Large intestine (tissue), 3 donors: ENCODE data around the gene TMEM147. TPM values are rescaled to one million over a fixed set of nuclear protein-coding genes. Genes with fewer than 3 reads are reported as not detected.
A peak's percentile ranks its signal among the peaks of the same experiment; 100 is the strongest.

Experiments
- DNase-seq, 2 donors: peaks; one replicate each; pipeline versions ENCODE4 v3.0.0 to v3.0.0-alpha.2; 2013
- H3K27ac ChIP-seq: one replicate; pipeline ENCODE4 v1.5.1; 2013; ENCODE audit warnings: low read length
- H3K27me3 ChIP-seq: 2 replicates; pipeline ENCODE4 v1.6.1; 2013; ENCODE audit warnings: low read length; ENCODE audit not compliant: control insufficient read depth, insufficient read depth
- H3K36me3 ChIP-seq: 2 replicates; pipeline ENCODE4 v1.6.1; 2013; ENCODE audit warnings: low read length; ENCODE audit not compliant: control insufficient read depth, insufficient read depth
- H3K4me1 ChIP-seq: one replicate; pipeline ENCODE4 v1.6.1; 2013; ENCODE audit warnings: low read length; ENCODE audit not compliant: control insufficient read depth, insufficient read depth
- H3K4me3 ChIP-seq: one replicate; pipeline ENCODE4 v1.5.1; 2013; ENCODE audit warnings: low read length
- H3K9me3 ChIP-seq: one replicate; pipeline ENCODE4 v1.6.1; 2013; ENCODE audit warnings: mild to moderate bottlenecking, low read depth, low read length, moderate library complexity; ENCODE audit not compliant: control insufficient read depth
- WGBS: methylation state at CpG from one replicate; pipeline ENCODE4 v1.1.5; 2013; ENCODE audit warnings: low lambda C conversion rate; ENCODE audit not compliant: insufficient coverage; 5-methylcytosine and 5-hydroxymethylcytosine counted together
- polyA plus RNA-seq: library from polyadenylated mRNA; unstranded; fragments of 120-200 nt; gene quantifications from one replicate; pipeline ENCODE4 v1.2.1, GENCODE V29; 2013

The TMEM147 gene
- polyA plus RNA-seq, 1 donor = 89.6 TPM

GRCh38 chr19:35533201-35533821 is 12.1 kb upstream of the TMEM147 start, which contains the start of gene GAPDHS:
GAPDHS (plus strand) TSS chr19:35533456; CDS start chr19:35533528, 72 bp downstream.
- Histone ChIP-seq H3K27me3 (peaks cover 42% of the 10 kb centered on the region), H3K4me3 (no peak within 1 kb of the TSS), H3K9me3 (peaks cover 5% of the 10 kb centered on the region), H3K36me3 (no peaks in the 10 kb centered on the region), H3K4me1 (peaks cover 3% of the 10 kb centered on the region), H3K27ac (no peak within 1 kb of the TSS)
- WGBS = no CpG with 5 or more reads among the region's 39 CpGs
- DNase-seq = no peak

DNA sequence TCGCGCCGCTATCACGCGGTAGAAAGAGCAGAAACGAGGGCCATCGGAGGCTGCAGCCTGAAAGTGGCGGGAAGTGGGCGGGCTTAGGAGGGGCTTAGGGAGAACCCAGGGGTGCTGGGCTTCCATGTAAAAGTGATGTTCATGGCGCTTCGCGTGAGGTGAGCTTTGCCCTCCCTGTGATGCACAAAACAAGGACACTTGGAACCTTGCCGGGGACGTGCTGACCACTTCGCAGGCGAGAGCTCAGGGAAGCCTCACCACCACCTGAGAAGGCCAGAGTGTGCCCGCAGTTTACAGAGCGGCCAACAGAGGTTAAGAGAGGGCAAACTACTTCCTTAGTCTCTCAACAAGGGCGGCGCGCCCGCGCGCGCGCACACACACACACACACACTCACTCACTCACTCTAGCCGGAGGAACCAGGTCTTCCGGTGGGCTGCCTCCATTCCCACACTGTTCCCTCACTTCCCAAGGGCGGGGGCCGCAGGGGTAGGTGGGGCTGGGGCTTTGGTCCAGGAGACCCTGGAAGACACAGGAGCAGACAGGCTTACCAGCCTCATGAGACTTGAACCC is 11.5 kb upstream of the TMEM147 start:
- H3K4me1 ChIP-seq = peaks cover 3% of the 10 kb centered on the region
- H3K9me3 ChIP-seq = peaks cover 5% of the 10 kb centered on the region
- H3K27me3 ChIP-seq = peaks cover 40% of the 10 kb centered on the region
- DNase-seq = peak in 1 of 2 donors; percentile 57
- no peaks in the 10 kb centered on the region for H3K36me3 ChIP-seq
- WGBS = no CpG with 5 or more reads among the region's 30 CpGs
- H3K4me3 ChIP-seq = no peak overlapping the region
- H3K27ac ChIP-seq = no peak overlapping the region

DNA sequence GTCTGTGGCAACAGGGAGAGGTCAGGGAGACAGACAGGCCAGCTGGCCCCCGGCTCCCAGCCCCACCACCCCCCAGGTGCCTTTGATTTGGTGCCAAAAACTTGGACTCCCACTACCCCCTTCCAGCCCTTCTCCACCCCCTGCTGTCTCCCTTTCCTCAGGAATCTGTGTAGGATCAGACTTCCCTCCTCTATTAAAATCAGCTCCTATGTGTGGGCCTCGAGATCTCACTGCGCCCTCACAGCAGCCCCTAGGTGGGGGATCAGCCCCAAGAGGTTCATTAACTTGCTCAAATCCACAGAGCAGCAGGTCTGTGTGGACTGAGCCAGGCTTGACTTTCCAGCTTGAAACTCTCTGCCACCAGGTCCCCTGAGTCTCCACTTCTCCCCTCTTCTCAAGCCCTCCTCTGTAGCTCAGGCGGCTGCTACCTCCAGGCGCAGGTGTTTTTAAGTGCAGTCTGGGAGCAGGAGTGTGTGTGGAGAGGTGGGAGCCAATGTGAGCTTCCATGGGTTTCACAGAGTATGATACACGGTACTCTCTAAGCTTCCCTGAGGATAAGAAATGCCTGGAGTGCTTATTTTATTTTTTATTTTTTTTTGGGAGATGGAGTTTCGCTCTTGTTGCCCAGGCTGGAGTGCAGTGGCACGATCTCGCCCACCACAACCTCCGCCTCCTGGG is 10.5 kb upstream of the TMEM147 start:
- no peak overlapping the region for H3K27ac ChIP-seq
- no peaks in the 10 kb centered on the region for H3K36me3 ChIP-seq
- DNase-seq = no peak
- peaks cover 5% of the 10 kb centered on the region for H3K9me3 ChIP-seq
- H3K27me3 ChIP-seq = peaks cover 35% of the 10 kb centered on the region
- peaks cover 3% of the 10 kb centered on the region for H3K4me1 ChIP-seq
- WGBS = no CpG with 5 or more reads among the region's 10 CpGs
- H3K4me3 ChIP-seq = no peak overlapping the region

GRCh38 chr19:35539314-35539713 is 6.1 kb upstream of the TMEM147 start:
- no peak overlapping the region for H3K4me3 ChIP-seq
- H3K4me1 ChIP-seq = peaks cover 3% of the 10 kb centered on the region
- no peaks in the 10 kb centered on the region for H3K36me3 ChIP-seq
- no peak overlapping the region for H3K27ac ChIP-seq
- WGBS = no CpG with 5 or more reads among the region's 6 CpGs
- peaks cover 7% of the 10 kb centered on the region for H3K27me3 ChIP-seq
- DNase-seq = no peak
- no peaks in the 10 kb centered on the region for H3K9me3 ChIP-seq

- DNase-seq = no peak
- H3K36me3 ChIP-seq = no peaks in the 10 kb centered on the region
- peaks cover 3% of the 10 kb centered on the region for H3K27me3 ChIP-seq
- H3K4me1 ChIP-seq = peaks cover 8% of the 10 kb centered on the region
- H3K4me3 ChIP-seq = no peak overlapping the region
- no CpG with 5 or more reads among the region's 12 CpGs for WGBS
- no peaks in the 10 kb centered on the region for H3K9me3 ChIP-seq
- H3K27ac ChIP-seq = no peak overlapping the region
Observed at GRCh38 chr19:35539850-35540249, 5.6 kb upstream of the TMEM147 start.

DNA sequence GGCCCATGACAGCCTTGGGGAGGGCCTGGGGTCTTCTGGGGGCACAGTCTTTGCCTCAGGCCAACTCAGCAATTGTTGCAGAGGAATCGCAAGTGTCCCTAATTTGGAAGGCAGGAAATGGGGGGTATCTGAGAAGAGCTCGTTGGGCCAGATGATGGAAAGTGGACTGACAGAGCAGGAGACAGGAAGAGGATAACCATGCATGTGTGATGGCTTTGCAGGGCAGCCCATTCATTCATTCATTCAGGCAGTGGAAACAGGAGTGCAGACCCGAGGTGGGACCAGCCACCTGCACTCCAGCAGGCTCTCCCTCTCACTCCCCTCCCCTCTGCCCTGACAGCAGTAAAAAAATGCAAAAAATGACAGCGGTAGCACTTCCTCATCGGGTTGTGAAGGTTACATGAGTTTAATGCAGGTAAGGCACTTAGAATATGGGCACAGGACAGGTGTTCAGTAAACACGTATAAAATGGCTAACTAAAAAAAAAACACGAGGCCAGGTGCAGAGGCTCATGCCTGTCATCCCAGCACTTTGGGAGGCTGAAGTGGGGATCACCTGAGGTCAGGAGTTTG is 5.0 kb upstream of the TMEM147 start:
- Histone ChIP-seq H3K4me1 (peaks cover 8% of the 10 kb centered on the region), H3K4me3 (no peak overlapping the region), H3K9me3 (no peaks in the 10 kb centered on the region), H3K27me3 (no peaks in the 10 kb centered on the region), H3K36me3 (no peaks in the 10 kb centered on the region), H3K27ac (no peak overlapping the region)
- DNase-seq = no peak
- WGBS = 100% methylated on average over 1 of the region's 7 CpGs

- H3K27me3 ChIP-seq = no peaks in the 10 kb centered on the region
- H3K4me3 ChIP-seq = no peak overlapping the region
- peaks cover 12% of the 10 kb centered on the region for H3K4me1 ChIP-seq
- WGBS = no CpG with 5 or more reads among the region's 11 CpGs
- no peak for DNase-seq
- H3K9me3 ChIP-seq = no peaks in the 10 kb centered on the region
- peaks cover 2% of the 10 kb centered on the region for H3K36me3 ChIP-seq
- no peak overlapping the region for H3K27ac ChIP-seq
Observed at GRCh38 chr19:35542209-35542608, 3.2 kb upstream of the TMEM147 start.

DNA sequence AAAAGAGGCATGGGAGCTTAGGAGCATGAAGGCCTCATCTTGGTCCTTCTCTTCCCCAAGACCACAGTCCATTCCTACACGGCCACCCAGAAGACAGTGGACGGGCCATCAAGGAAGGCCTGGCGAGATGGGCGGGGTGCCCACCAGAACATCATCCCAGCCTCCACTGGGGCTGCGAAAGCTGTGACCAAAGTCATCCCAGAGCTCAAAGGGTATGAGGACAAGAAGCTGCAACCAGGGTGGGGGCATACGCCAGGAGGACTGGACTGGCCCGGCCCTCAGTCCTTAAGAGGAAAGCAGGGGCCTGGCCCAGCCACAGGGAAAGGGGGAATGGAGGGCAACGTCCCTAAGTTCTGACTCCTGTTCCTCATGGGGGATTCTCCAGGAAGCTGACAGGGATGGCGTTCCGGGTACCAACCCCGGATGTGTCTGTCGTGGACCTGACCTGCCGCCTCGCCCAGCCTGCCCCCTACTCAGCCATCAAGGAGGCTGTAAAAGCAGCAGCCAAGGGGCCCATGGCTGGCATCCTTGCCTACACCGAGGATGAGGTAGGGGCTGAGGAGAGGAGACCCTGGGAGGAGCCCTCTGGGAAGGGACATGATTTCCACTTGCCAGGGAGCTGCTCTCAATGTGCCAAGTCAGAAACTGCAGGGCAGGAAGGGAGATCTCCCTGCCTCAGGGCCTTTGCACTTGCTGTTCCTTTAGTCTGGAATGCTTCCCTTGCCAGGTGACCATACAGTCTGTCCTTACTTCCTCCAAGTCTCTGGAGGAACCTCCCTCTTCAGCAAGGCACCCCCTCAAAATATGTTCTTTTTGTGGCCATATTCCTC is 1.9 kb upstream of the TMEM147 start:
- DNase-seq = no peak
- H3K27me3 ChIP-seq = no peaks in the 10 kb centered on the region
- H3K27ac ChIP-seq = no peak overlapping the region
- H3K9me3 ChIP-seq = no peaks in the 10 kb centered on the region
- WGBS = no CpG with 5 or more reads among the region's 15 CpGs
- H3K36me3 ChIP-seq = peaks cover 10% of the 10 kb centered on the region
- H3K4me3 ChIP-seq = no peak overlapping the region
- H3K4me1 ChIP-seq = peaks cover 12% of the 10 kb centered on the region

- no CpG with 5 or more reads among the region's 3 CpGs for WGBS
- H3K27me3 ChIP-seq = no peaks in the 10 kb centered on the region
- peaks cover 10% of the 10 kb centered on the region for H3K36me3 ChIP-seq
- H3K27ac ChIP-seq = no peak overlapping the region
- DNase-seq = no peak
- no peaks in the 10 kb centered on the region for H3K9me3 ChIP-seq
- H3K4me3 ChIP-seq = peak overlapping the region; percentile 91
- peaks cover 12% of the 10 kb centered on the region for H3K4me1 ChIP-seq
Observed at GRCh38 chr19:35544110-35544802, 1.2 kb upstream of the TMEM147 start.
